GM13977 (cell line): ENCODE data around the gene PDCD1.

Experiments
- DNase-seq: peaks from one replicate; pipeline ENCODE4 v3.0.0; 2012; ENCODE audit warnings: low spot score
- in situ Hi-C: fragments of 300-500 bp; cut with MboI; formaldehyde crosslinking; loops from one replicate; pipeline ENCODE4 v1.12.0; 2022; ENCODE audit warnings: low sequenced_read_pairs, low pct_unique_long_range_greater_than_20kb, mixed read lengths, inconsistent platforms; ENCODE audit not compliant: unreplicated experiment
- TF ChIP-seq, protein P1 (sequence below): IDR thresholded peaks from 2 replicates; pipeline ENCODE4 v1.5.1; 2012; ENCODE audit warnings: mild to moderate bottlenecking, control low read depth; ENCODE audit not compliant: insufficient read depth; ENCODE audit errors: extremely low read depth, missing control alignments

PDCD1 gene

GRCh38 chr2:241853651-241854341 is 4.9 kb downstream of the PDCD1 start:
- TF ChIP-seq, protein P1, sequence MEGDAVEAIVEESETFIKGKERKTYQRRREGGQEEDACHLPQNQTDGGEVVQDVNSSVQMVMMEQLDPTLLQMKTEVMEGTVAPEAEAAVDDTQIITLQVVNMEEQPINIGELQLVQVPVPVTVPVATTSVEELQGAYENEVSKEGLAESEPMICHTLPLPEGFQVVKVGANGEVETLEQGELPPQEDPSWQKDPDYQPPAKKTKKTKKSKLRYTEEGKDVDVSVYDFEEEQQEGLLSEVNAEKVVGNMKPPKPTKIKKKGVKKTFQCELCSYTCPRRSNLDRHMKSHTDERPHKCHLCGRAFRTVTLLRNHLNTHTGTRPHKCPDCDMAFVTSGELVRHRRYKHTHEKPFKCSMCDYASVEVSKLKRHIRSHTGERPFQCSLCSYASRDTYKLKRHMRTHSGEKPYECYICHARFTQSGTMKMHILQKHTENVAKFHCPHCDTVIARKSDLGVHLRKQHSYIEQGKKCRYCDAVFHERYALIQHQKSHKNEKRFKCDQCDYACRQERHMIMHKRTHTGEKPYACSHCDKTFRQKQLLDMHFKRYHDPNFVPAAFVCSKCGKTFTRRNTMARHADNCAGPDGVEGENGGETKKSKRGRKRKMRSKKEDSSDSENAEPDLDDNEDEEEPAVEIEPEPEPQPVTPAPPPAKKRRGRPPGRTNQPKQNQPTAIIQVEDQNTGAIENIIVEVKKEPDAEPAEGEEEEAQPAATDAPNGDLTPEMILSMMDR: no peak
- DNase-seq: no peak
- in situ Hi-C loops: no loop called here

DNA sequence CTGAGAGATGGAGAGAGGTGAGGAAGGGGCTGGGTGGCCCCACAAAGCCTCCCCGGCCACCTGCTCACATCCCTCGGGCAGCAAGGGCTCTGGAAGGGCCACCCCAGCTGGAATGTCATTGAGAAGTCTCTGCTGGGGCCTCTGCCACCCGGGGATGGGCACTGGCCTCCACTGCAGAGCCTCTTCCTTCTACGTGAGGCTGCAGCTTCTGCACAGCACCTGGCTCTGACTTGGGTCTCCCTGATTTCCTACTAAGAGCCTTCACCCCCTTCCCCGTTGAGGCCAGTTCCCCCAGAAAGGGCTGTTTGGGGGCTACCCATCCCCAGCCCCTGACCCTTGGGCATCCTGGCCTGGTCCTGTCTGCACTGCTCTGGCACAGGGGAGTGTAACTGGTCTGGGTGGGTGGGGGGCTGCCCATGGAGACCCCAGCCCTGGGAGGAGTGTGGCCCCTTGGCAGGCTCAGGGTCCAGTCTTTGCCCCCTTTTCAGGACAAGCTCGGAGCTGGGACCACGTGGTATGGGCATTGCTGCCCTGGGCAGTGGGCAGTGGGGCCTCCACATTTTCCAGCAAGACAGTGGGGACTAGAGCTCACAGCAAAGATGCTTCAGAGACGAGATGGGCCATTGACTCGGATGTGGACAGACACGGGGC is 5.6 kb downstream of the PDCD1 start:
- peak; percentile 26 for DNase-seq
- in situ Hi-C loops: no loop called here
- TF ChIP-seq, protein P1: no peak

DNA sequence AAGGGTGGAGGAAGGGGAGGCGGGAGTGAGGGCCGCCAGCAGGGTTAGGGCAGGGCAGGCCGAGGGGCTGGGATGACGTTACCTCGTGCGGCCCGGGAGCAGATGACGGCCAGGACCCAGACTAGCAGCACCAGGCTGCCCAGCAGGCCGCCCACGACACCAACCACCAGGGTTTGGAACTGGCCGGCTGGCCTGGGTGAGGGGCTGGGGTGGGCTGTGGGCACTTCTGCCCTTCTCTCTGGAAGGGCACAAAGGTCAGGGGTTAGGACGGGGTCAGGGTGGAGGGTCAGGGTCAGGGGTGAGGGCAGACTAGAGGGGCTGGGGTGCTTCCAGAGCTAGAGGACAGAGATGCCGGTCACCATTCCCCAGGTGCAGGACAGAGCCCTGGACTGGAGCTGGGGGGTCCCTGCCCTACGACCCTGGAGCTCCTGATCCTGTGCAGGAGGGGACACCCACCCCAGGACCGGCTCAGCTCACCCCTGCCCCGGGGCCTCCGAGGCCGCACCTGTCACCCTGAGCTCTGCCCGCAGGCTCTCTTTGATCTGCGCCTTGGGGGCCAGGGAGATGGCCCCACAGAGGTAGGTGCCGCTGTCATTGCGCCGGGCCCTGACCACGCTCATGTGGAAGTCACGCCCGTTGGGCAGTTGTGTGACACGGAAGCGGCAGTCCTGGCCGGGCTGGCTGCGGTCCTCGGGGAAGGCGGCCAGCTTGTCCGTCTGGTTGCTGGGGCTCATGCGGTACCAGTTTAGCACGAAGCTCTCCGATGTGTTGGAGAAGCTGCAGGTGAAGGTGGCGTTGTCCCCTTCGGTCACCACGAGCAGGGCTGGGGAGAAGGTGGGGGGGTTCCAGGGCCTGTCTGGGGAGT is 6.3 kb downstream of the PDCD1 start:
- DNase-seq: peak; percentile 28
- in situ Hi-C loops: no loop called here
- TF ChIP-seq, protein P1: no peak

- TF ChIP-seq, protein P1: no peak
- peak; percentile 22 for DNase-seq
- in situ Hi-C loops: no loop called here
Measured at GRCh38 chr2:241851325-241852115, 7.2 kb downstream of the PDCD1 start.

DNA sequence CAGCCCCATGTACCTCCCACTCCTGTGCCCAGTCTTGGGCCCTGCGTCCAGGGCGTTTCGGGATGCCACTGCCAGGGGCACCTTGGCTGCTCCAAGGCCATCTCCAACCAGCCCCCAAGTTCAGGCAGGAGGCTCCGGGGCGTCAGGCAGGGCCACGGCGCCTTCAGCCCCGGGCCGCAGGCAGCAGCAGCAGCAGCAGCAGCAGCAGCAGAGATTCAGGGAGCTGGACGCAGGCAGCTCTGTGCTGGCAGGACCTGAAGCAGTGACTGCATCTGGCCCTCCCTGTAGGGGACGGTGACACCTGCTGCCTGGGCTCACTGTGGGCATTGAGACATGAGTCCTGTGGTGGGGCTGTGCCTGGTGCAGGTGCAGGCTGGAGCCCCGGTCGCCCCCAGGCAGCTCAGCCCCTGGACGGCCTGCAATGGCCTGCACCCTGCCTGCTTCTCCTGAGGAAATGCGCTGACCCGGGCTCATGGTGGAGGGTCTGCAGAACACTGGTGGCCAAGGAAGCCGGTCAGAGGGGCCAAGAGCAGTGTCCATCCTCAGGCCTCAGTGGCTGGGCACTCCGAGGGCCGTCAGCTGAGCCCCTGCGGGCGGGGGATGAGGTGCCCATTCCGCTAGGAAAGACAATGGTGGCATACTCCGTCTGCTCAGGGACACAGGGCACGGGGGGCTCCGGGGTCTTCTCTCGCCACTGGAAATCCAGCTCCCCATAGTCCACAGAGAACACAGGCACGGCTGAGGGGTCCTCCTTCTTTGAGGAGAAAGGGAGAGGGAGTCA is 8.0 kb downstream of the PDCD1 start:
- TF ChIP-seq, protein P1: no peak
- in situ Hi-C loops: no loop called here

More for the DNA sequence above, 8.0 kb downstream of the PDCD1 start:
- peak; percentile 17 for DNase-seq
